ENCODE data around the gene TMEM135.

- no peak for TF ChIP-seq CTCF (IDR thresholded peaks at IDR 0.05)
- no peak for TF ChIP-seq POLR2AphosphoS5 (IDR thresholded peaks at IDR 0.05; ENCODE audit: low read depth, low read length)
- no peak for TF ChIP-seq REST (IDR thresholded peaks at IDR 0.05; ENCODE audit: insufficient read depth in 1 of 2, low read depth in 2 of 2, low read length in 1 of 2)
Observed at GRCh38 chr11:87263264-87263838, 225.6 kb downstream of the TMEM135 start.
